BJ (cell line): ENCODE measurements around the gene ENTREP3. TPM values are rescaled to one million over a fixed set of nuclear protein-coding genes. Genes with fewer than 3 reads are reported as not detected.

Experiments used
- CTCF ChIA-PET: fragments of 350-600 bp; formaldehyde crosslinking; extraction: SDS; loops from one replicate; lab custom pipeline; 2021; ENCODE audit warnings: antibody characterized with exemption, inconsistent platforms; lab: Yijun Ruan, JAX
- POLR2A ChIA-PET: fragments of 300-600 bp; sonication (Branson Sonifier 250); formaldehyde crosslinking; extraction: SDS; loops from one replicate; lab custom pipeline; 2021; ENCODE audit warnings: antibody characterized with exemption; lab: Charles Lee
- DNase-seq: peaks from one replicate; pipeline ENCODE4 v3.0.0-alpha.2; 2011; ENCODE audit warnings: low read depth
- H3K27me3 ChIP-seq: 2 replicates; pipeline ENCODE4 v1.6.0; 2011; ENCODE audit warnings: low read length; ENCODE audit not compliant: control insufficient read depth, insufficient read depth
- H3K36me3 ChIP-seq: 2 replicates; pipeline ENCODE4 v1.5.1; 2011; ENCODE audit warnings: low read length; ENCODE audit not compliant: control insufficient read depth, insufficient read depth
- H3K4me3 ChIP-seq: 2 replicates; pipeline ENCODE4 v1.5.1; 2011; ENCODE audit warnings: low read depth, mild to moderate bottlenecking, control low read depth, low read length
- polyA plus RNA-seq: library from polyadenylated mRNA; depleted of rRNA; stranded (reverse); fragments of >200 nt; gene quantifications from 2 replicates; pipeline ENCODE4 v1.2.3, GENCODE V29; 2011
- TF ChIP-seq, protein P1 (sequence below): IDR thresholded peaks from 2 replicates; pipeline ENCODE4 v1.5.1; 2011; ENCODE audit warnings: low read depth, mild to moderate bottlenecking, control low read depth, inconsistent platforms, low read length, moderate library complexity; ENCODE audit not compliant: insufficient read depth

The ENTREP3 gene
- polyA plus RNA-seq, 1 experiment = 15.7 TPM

DNA sequence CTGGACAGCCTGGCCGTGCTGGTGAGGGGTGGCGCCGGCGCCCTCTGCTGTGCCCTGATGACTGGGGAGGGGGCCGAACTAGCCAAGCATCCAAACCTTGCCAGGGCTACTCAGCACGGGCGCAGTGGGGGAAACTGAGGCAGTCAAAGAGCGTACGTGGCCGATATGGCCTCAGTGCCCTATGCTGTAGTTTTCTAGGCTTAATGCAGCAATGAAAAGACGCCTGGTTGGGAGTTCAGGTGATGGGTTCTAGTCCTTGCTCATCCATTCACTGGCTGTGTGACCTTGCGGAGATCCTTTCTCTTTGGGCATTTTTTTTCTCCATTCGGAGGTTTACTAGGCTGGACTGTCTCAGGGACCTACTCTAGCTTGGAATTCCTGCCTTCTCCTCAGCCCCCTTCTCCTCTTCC lies 46.0 kb downstream of the ENTREP3 start:
- peaks cover 2% of the 10 kb centered on the region; the same call in 1 of the 2 replicates for H3K36me3 ChIP-seq
- peak overlapping the region; percentile 57 for H3K4me3 ChIP-seq
- POLR2A ChIA-PET = no interaction called here
- CTCF ChIA-PET = interaction anchor here (1.3 to 6.7 kb wide), 3 partner anchors 10 to 41 kb away, joined by 4 to 75 read pairs (median 32); no protein-coding TSS in a partner anchor
- TF ChIP-seq, protein P1, sequence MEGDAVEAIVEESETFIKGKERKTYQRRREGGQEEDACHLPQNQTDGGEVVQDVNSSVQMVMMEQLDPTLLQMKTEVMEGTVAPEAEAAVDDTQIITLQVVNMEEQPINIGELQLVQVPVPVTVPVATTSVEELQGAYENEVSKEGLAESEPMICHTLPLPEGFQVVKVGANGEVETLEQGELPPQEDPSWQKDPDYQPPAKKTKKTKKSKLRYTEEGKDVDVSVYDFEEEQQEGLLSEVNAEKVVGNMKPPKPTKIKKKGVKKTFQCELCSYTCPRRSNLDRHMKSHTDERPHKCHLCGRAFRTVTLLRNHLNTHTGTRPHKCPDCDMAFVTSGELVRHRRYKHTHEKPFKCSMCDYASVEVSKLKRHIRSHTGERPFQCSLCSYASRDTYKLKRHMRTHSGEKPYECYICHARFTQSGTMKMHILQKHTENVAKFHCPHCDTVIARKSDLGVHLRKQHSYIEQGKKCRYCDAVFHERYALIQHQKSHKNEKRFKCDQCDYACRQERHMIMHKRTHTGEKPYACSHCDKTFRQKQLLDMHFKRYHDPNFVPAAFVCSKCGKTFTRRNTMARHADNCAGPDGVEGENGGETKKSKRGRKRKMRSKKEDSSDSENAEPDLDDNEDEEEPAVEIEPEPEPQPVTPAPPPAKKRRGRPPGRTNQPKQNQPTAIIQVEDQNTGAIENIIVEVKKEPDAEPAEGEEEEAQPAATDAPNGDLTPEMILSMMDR = no peak
- no peak for DNase-seq
- H3K27me3 ChIP-seq = no peaks in the 10 kb centered on the region

GRCh38 chr1:155208541-155209311 lies 46.6 kb downstream of the ENTREP3 start, which contains the start of gene MTX1:
TSS of gene MTX1 (plus strand) at chr1:155208695. CDS start at chr1:155208805, 110 bp downstream.
- TF ChIP-seq, protein P1 = no peak
- POLR2A ChIA-PET = no interaction called here
- DNase-seq = no peak
- Histone ChIP-seq H3K4me3 (peak within 1 kb of the TSS; percentile 57), H3K27me3 (no peaks in the 10 kb centered on the region), H3K36me3 (peaks cover 2% of the 10 kb centered on the region; the same call in 1 of the 2 replicates)
- CTCF ChIA-PET = interaction anchor here (1.0 to 6.7 kb wide), 8 partner anchors 10 to 440 kb away, joined by 3 to 79 read pairs (median 4); no protein-coding TSS in a partner anchor

GRCh38 chr1:155207806-155208540 lies 47.3 kb downstream of the ENTREP3 start, which contains the start of gene THBS3:
TSS of gene THBS3 (minus strand) at chr1:155207897. CDS start at chr1:155207876, 21 bp downstream.
- H3K36me3 ChIP-seq = peaks cover 4% of the 10 kb centered on the region
- TF ChIP-seq, protein P1 = no peak
- peak within 1 kb of the TSS; percentile 57 for H3K4me3 ChIP-seq
- ChIA-PET POLR2A (interaction anchor here (0.5 kb wide), 1 partner anchor 28 kb away, joined by 3 read pairs; no protein-coding TSS in a partner anchor), CTCF (interaction anchor here (0.7 to 6.7 kb wide), 18 partner anchors 8 to 441 kb away, joined by 3 to 79 read pairs (median 4); partner anchors contain the start of genes CLK2, ENTREP3, KRTCAP2 and TRIM46)
- DNase-seq = no peak
- H3K27me3 ChIP-seq = no peaks in the 10 kb centered on the region

GRCh38 chr1:155206891-155207805 lies 48.1 kb downstream of the ENTREP3 start:
- Histone ChIP-seq H3K36me3 (peaks cover 5% of the 10 kb centered on the region), H3K4me3 (peak overlapping the region; percentile 57), H3K27me3 (no peaks in the 10 kb centered on the region)
- POLR2A ChIA-PET = interaction anchor here (0.5 to 0.6 kb wide), 2 partner anchors 8 to 29 kb away, joined by 3 to 12 read pairs; no protein-coding TSS in a partner anchor
- DNase-seq = no peak
- TF ChIP-seq, protein P1 = peak; percentile 90
- CTCF ChIA-PET = interaction anchor here (0.7 to 6.7 kb wide), 19 partner anchors 9 to 386 kb away, joined by 3 to 79 read pairs (median 5); partner anchors contain the start of genes CLK2, ENTREP3, KRTCAP2 and TRIM46
